K562 (cell line): ENCODE data around the gene GPR75.
A peak's percentile ranks its signal among the peaks of the same experiment; 100 is the strongest.
"Not testable (repeated sequence)": the region's sequence is repeated elsewhere in the genome, so short reads cannot be mapped to it uniquely, and the experiment has no call there.

Experiments used
- BCL6 ChIP-seq: fragments of 250-450 bp; sonication (Bioruptor Pico); IDR thresholded peaks from 2 replicates; pipeline ENCODE4 v1.4.0; 2020
- CREB1 ChIP-seq, 2 experiments: sonication (generic) in 1 of 2; formaldehyde crosslinking in 1 of 2; IDR thresholded peaks; 2 replicates each; pipeline versions ENCODE4 v1.6.1 to v1.8.0; 2012 to 2022; ENCODE audit warnings: inconsistent platforms in 1 of 2, mild to moderate bottlenecking in 1 of 2, missing genetic modification reagents in 1 of 2, moderate library complexity in 1 of 2
- EZH2 ChIP-seq: IDR thresholded peaks from 2 replicates; pipeline ENCODE4 v1.6.1; 2012; ENCODE audit warnings: low read depth, mild to moderate bottlenecking, inconsistent platforms, low read length, borderline replicate concordance
- HMG20A ChIP-seq: fragments of 450-650 bp; formaldehyde crosslinking; conservative IDR thresholded peaks from 2 replicates; pipeline ENCODE4 v1.4.0; 2020; ENCODE audit warnings: mild to moderate bottlenecking, mixed read lengths
- MAFK ChIP-seq: IDR thresholded peaks from 2 replicates; pipeline ENCODE4 v1.6.1; 2011; ENCODE audit warnings: low read length, improper control_type of control experiment
- NR0B1 ChIP-seq: fragments of 450-650 bp; IDR thresholded peaks from one replicate; pipeline ENCODE4 v1.6.1; 2018; ENCODE audit warnings: mild to moderate bottlenecking, moderate library complexity; ENCODE audit not compliant: partially characterized antibody
- SMARCE1 ChIP-seq: fragments of 450-650 bp; IDR thresholded peaks from 2 replicates; pipeline ENCODE4 v1.7.1; 2016; ENCODE audit warnings: mild to moderate bottlenecking
- TOE1 ChIP-seq, 2 experiments: fragments of 450-650 bp in 1 of 2; sonication (generic) in 1 of 2; formaldehyde crosslinking in 1 of 2; IDR thresholded peaks; 2 replicates each; pipeline versions ENCODE4 v1.7.1 to v1.8.0; 2016 to 2022; ENCODE audit warnings: borderline replicate concordance in 2 of 2, mild to moderate bottlenecking in 2 of 2, antibody characterized with exemption in 1 of 2, inconsistent platforms in 1 of 2, low read depth in 1 of 2, missing genetic modification reagents in 1 of 2, moderate library complexity in 1 of 2
- XRCC5 ChIP-seq: fragments of 200-400 bp; formaldehyde crosslinking; IDR thresholded peaks from 2 replicates; pipeline ENCODE4 v1.6.1; 2017; ENCODE audit warnings: low read depth, mild to moderate bottlenecking, low read length
- ZNF146 ChIP-seq: IDR thresholded peaks from one replicate; pipeline ENCODE4 v1.6.1; 2018; ENCODE audit warnings: missing compliant biosample characterization; ENCODE audit not compliant: unreplicated experiment
- ZNF316 ChIP-seq: fragments of 450-650 bp; IDR thresholded peaks from 2 replicates; pipeline ENCODE4 v1.6.1; 2016
- TF ChIP-seq, protein P1 (sequence below), 3 experiments: IDR thresholded peaks in 2 of 3; conservative IDR thresholded peaks in 1 of 3; 2 replicates each; pipeline ENCODE4 v1.5.1; 2011 to 2012; ENCODE audit warnings: low read length in 3 of 3, mild to moderate bottlenecking in 3 of 3, control low read depth in 2 of 3, improper control_type of control experiment in 1 of 3, inconsistent platforms in 1 of 3, low read depth in 1 of 3, mixed read lengths in 1 of 3, moderate library complexity in 1 of 3; ENCODE audit not compliant: insufficient read depth in 2 of 3
- TF ChIP-seq, protein P2 (sequence below): fragments of 200-600 bp; sonication (generic); IDR thresholded peaks from one replicate; pipeline ENCODE4 v1.6.1; 2012; ENCODE audit warnings: mild to moderate bottlenecking, low read depth, low read length, inconsistent platforms

GRCh38 chr2:53823639-53824038 lies 36.1 kb downstream of the GPR75 start:
- TF ChIP-seq ZNF146; SMARCE1; NR0B1; TOE1 (IDR thresholded peaks at IDR 0.05; ENCODE audit: borderline replicate concordance); TOE1 (CRISPR knock-in tag; IDR thresholded peaks at IDR 0.05; ENCODE audit: borderline replicate concordance, low read depth); BCL6 (CRISPR knock-in tag); HMG20A (CRISPR knock-in tag); EZH2; MAFK; ZNF316; XRCC5; CREB1 (IDR thresholded peaks at IDR 0.05); CREB1 (CRISPR knock-in tag; IDR thresholded peaks at IDR 0.05): not testable (repeated sequence)
- TF ChIP-seq, protein P1, sequence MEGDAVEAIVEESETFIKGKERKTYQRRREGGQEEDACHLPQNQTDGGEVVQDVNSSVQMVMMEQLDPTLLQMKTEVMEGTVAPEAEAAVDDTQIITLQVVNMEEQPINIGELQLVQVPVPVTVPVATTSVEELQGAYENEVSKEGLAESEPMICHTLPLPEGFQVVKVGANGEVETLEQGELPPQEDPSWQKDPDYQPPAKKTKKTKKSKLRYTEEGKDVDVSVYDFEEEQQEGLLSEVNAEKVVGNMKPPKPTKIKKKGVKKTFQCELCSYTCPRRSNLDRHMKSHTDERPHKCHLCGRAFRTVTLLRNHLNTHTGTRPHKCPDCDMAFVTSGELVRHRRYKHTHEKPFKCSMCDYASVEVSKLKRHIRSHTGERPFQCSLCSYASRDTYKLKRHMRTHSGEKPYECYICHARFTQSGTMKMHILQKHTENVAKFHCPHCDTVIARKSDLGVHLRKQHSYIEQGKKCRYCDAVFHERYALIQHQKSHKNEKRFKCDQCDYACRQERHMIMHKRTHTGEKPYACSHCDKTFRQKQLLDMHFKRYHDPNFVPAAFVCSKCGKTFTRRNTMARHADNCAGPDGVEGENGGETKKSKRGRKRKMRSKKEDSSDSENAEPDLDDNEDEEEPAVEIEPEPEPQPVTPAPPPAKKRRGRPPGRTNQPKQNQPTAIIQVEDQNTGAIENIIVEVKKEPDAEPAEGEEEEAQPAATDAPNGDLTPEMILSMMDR (IDR thresholded peaks at IDR 0.05 in 2 of 3, conservative IDR thresholded peaks at IDR 0.05 in 1 of 3; ENCODE audit: insufficient read depth in 2 of 3, low read depth in 1 of 3, low read length in 3 of 3) = peak; percentile 29 to 50 (median 31); a peak in 2 of 6 replicates
- TF ChIP-seq, protein P2, sequence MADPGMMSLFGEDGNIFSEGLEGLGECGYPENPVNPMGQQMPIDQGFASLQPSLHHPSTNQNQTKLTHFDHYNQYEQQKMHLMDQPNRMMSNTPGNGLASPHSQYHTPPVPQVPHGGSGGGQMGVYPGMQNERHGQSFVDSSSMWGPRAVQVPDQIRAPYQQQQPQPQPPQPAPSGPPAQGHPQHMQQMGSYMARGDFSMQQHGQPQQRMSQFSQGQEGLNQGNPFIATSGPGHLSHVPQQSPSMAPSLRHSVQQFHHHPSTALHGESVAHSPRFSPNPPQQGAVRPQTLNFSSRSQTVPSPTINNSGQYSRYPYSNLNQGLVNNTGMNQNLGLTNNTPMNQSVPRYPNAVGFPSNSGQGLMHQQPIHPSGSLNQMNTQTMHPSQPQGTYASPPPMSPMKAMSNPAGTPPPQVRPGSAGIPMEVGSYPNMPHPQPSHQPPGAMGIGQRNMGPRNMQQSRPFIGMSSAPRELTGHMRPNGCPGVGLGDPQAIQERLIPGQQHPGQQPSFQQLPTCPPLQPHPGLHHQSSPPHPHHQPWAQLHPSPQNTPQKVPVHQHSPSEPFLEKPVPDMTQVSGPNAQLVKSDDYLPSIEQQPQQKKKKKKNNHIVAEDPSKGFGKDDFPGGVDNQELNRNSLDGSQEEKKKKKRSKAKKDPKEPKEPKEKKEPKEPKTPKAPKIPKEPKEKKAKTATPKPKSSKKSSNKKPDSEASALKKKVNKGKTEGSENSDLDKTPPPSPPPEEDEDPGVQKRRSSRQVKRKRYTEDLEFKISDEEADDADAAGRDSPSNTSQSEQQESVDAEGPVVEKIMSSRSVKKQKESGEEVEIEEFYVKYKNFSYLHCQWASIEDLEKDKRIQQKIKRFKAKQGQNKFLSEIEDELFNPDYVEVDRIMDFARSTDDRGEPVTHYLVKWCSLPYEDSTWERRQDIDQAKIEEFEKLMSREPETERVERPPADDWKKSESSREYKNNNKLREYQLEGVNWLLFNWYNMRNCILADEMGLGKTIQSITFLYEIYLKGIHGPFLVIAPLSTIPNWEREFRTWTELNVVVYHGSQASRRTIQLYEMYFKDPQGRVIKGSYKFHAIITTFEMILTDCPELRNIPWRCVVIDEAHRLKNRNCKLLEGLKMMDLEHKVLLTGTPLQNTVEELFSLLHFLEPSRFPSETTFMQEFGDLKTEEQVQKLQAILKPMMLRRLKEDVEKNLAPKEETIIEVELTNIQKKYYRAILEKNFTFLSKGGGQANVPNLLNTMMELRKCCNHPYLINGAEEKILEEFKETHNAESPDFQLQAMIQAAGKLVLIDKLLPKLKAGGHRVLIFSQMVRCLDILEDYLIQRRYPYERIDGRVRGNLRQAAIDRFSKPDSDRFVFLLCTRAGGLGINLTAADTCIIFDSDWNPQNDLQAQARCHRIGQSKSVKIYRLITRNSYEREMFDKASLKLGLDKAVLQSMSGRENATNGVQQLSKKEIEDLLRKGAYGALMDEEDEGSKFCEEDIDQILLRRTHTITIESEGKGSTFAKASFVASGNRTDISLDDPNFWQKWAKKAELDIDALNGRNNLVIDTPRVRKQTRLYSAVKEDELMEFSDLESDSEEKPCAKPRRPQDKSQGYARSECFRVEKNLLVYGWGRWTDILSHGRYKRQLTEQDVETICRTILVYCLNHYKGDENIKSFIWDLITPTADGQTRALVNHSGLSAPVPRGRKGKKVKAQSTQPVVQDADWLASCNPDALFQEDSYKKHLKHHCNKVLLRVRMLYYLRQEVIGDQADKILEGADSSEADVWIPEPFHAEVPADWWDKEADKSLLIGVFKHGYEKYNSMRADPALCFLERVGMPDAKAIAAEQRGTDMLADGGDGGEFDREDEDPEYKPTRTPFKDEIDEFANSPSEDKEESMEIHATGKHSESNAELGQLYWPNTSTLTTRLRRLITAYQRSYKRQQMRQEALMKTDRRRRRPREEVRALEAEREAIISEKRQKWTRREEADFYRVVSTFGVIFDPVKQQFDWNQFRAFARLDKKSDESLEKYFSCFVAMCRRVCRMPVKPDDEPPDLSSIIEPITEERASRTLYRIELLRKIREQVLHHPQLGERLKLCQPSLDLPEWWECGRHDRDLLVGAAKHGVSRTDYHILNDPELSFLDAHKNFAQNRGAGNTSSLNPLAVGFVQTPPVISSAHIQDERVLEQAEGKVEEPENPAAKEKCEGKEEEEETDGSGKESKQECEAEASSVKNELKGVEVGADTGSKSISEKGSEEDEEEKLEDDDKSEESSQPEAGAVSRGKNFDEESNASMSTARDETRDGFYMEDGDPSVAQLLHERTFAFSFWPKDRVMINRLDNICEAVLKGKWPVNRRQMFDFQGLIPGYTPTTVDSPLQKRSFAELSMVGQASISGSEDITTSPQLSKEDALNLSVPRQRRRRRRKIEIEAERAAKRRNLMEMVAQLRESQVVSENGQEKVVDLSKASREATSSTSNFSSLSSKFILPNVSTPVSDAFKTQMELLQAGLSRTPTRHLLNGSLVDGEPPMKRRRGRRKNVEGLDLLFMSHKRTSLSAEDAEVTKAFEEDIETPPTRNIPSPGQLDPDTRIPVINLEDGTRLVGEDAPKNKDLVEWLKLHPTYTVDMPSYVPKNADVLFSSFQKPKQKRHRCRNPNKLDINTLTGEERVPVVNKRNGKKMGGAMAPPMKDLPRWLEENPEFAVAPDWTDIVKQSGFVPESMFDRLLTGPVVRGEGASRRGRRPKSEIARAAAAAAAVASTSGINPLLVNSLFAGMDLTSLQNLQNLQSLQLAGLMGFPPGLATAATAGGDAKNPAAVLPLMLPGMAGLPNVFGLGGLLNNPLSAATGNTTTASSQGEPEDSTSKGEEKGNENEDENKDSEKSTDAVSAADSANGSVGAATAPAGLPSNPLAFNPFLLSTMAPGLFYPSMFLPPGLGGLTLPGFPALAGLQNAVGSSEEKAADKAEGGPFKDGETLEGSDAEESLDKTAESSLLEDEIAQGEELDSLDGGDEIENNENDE = not testable (repeated sequence)
